Measurements from ENCODE around the gene ADAMTS2.

Gene ADAMTS2

DNA sequence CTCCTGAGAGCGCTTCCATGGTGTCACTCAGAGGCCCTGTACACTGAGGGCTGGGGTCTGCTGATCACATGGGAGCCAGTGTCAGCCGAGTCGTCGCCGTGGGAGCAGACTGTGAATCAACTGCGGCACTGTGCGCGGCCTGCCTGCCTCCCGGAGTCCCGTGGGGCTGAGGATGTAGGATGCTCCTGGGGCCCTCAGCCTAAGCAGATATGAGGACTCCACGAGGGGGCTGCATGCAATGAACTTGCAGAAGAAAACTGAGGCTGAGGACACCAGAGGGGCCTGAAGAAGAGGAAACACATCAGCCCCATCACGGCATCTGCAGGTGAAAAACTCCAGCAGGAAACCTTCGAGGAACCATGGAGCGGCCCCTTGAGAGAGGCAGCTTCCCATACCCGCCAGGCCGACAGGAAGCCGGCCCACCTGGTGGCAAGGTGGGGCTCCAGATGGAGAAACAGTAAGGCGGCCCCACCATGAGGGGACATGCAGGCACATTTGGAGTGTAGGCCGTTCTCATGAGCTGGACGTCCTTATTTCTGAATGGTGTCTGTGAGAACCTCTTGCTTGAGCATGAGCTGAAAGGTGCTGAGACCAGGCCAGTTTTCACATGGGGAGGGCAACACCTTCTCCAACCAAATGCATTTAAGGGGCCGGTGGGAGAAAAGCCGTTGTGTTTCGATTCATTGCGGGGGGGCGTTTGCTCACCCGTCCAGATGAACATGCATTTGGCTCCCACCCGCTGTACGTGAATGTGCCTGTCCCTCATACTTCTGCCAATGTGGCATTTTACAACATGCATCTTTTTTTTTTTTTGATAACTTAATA, 35.2 kb upstream of the ADAMTS2 start:
- no peaks in the 10 kb centered on the region for H3K9me3 ChIP-seq (ENCODE audit: control extremely low read depth in 1 of 5, control insufficient read depth in 4 of 5, insufficient read depth in 2 of 5, low read depth in 1 of 5, low read length in 4 of 5)
- H3K4me1 ChIP-seq (ENCODE audit: control extremely low read depth in 1 of 4, control insufficient read depth in 4 of 4, insufficient read depth in 4 of 4, low read length in 3 of 4), result no peaks in the 10 kb centered on the region
- no peak overlapping the region for H3K4me3 ChIP-seq (ENCODE audit: control insufficient read depth in 1 of 7, extremely low read depth in 1 of 7, insufficient read depth in 4 of 7, low read depth in 2 of 7, low read length in 6 of 7)
- H3K27ac ChIP-seq (ENCODE audit: insufficient read depth in 1 of 2, low read depth in 1 of 2, low read length in 2 of 2, poor library complexity in 1 of 2, severe bottlenecking in 2 of 2), result no peak overlapping the region
- 91% methylated on average over 21 of the region's 28 CpGs for WGBS (ENCODE audit: insufficient coverage)
- POLR2A ChIA-PET, result no interaction called here
- no peaks in the 10 kb centered on the region for H3K36me3 ChIP-seq (ENCODE audit: control insufficient read depth in 4 of 4, insufficient read depth in 4 of 4, low read length in 3 of 4)
- no peaks in the 10 kb centered on the region for H3K27me3 ChIP-seq (replicated peaks in 2 of 5; ENCODE audit: control insufficient read depth in 4 of 5, insufficient read depth in 5 of 5, low read length in 4 of 5)
- CTCF ChIA-PET, result no interaction called here
- DNase-seq, result no peak

DNA sequence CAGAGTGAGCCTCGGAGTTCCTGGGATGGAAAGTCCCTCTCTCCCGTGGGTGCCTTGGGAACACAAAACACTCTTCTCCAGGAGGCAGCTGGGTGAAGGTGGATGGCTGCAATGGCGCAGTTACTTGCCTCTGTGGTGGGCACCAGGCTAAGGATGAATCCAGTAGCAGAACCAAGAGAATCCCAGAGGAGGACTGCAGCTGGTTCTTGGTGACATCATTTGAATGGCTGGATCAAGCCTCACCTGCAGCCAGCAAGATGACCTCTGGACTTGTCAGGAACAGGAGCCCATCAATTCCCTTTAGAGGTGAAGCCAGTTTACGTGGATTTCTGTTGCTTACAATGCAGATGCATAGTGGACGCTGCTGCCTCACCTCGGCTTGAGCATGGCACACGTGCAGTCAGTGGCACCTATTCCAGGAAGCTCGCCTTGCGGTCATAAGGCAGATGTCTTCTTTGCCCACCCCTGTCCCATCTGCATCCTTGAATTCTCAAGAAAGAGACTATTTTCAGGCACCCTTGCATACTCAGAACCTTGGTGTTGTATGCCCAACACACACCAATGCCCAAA, 34.1 kb upstream of the ADAMTS2 start:
- H3K36me3 ChIP-seq (ENCODE audit: control insufficient read depth in 4 of 4, insufficient read depth in 4 of 4, low read length in 3 of 4), result no peaks in the 10 kb centered on the region
- ChIA-PET POLR2A (no interaction called here), CTCF (interaction anchor here (1.4 kb wide), 1 partner anchor 10 kb away, joined by 3 read pairs; no protein-coding TSS in a partner anchor)
- no peak for DNase-seq
- H3K4me1 ChIP-seq (ENCODE audit: control extremely low read depth in 1 of 4, control insufficient read depth in 4 of 4, insufficient read depth in 4 of 4, low read length in 3 of 4), result no peaks in the 10 kb centered on the region
- WGBS (ENCODE audit: insufficient coverage), result 93% methylated on average over 9 of the region's 9 CpGs
- no peak overlapping the region for H3K4me3 ChIP-seq (ENCODE audit: control insufficient read depth in 1 of 7, extremely low read depth in 1 of 7, insufficient read depth in 4 of 7, low read depth in 2 of 7, low read length in 6 of 7)
- H3K27ac ChIP-seq (ENCODE audit: insufficient read depth in 1 of 2, low read depth in 1 of 2, low read length in 2 of 2, poor library complexity in 1 of 2, severe bottlenecking in 2 of 2), result no peak overlapping the region
- H3K27me3 ChIP-seq (replicated peaks in 2 of 5; ENCODE audit: control insufficient read depth in 4 of 5, insufficient read depth in 5 of 5, low read length in 4 of 5), result no peaks in the 10 kb centered on the region
- no peaks in the 10 kb centered on the region for H3K9me3 ChIP-seq (ENCODE audit: control extremely low read depth in 1 of 5, control insufficient read depth in 4 of 5, insufficient read depth in 2 of 5, low read depth in 1 of 5, low read length in 4 of 5)

DNA sequence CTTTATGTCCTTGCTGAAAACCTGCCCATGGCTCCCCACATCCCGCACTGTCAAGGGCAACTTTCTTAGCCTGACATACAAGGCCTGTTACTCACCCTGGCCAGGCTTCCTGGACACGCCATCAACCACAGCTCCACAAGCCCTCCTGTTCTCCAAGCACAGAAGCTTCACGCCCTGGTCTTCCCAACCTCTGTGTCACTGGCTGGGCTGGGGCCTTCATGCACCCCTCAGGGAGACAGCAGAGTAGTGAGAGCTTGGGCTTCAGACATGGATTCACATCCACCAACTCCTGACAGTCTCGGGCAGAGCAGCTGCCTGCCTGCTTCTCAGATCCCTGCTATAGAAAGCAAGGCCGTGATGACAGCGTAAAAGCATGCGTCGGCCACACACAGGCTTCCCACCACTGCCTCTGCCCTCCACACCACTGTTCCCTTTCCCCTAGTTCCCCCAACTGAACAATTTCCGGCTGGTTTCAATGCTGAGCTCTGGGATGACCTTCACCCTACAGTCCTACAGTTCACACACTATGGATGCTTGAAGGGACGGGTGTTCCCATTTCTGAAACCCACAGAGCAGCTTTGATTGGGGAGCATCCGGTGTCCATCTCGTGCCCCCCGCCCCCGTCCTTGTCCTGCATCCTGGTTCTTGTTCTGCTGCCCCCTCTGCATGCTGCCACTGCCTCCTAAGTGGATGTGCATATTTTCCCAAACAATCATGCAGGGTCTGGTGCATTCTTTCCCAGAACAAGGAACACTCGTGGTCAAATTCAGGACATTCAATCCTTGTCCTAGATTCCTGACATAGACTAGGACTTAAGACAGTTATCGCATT, 33.4 kb upstream of the ADAMTS2 start:
- WGBS (ENCODE audit: insufficient coverage), result 83% methylated on average over 15 of the region's 16 CpGs
- Histone ChIP-seq H3K9me3 (ENCODE audit: control extremely low read depth in 1 of 5, control insufficient read depth in 4 of 5, insufficient read depth in 2 of 5, low read depth in 1 of 5, low read length in 4 of 5) (no peaks in the 10 kb centered on the region), H3K4me3 (ENCODE audit: control insufficient read depth in 1 of 7, extremely low read depth in 1 of 7, insufficient read depth in 4 of 7, low read depth in 2 of 7, low read length in 6 of 7) (no peak overlapping the region), H3K4me1 (ENCODE audit: control extremely low read depth in 1 of 4, control insufficient read depth in 4 of 4, insufficient read depth in 4 of 4, low read length in 3 of 4) (no peaks in the 10 kb centered on the region), H3K27me3 (replicated peaks in 2 of 5; ENCODE audit: control insufficient read depth in 4 of 5, insufficient read depth in 5 of 5, low read length in 4 of 5) (no peaks in the 10 kb centered on the region), H3K36me3 (ENCODE audit: control insufficient read depth in 4 of 4, insufficient read depth in 4 of 4, low read length in 3 of 4) (no peaks in the 10 kb centered on the region), H3K27ac (ENCODE audit: insufficient read depth in 1 of 2, low read depth in 1 of 2, low read length in 2 of 2, poor library complexity in 1 of 2, severe bottlenecking in 2 of 2) (no peak overlapping the region)
- DNase-seq, result no peak
- ChIA-PET CTCF (interaction anchor here (1.4 kb wide), 1 partner anchor 9 kb away, joined by 3 read pairs; no protein-coding TSS in a partner anchor), POLR2A (no interaction called here)

DNA sequence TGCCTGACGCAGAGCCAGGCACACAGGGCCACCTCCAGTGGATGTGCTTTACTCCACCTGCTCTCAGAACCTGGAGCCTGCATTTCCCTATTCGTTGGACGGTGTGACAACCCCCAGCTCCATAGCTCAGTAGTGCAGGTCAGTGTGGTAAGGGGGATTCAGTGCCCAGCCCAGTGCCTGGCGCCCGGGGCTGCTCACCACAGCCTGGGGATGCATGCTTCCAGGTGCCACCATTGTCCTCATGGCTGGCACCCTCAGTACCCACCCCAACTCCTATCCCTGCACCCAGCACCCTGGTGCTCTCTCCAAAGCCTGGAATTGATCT, 32.8 kb upstream of the ADAMTS2 start:
- Histone ChIP-seq H3K27ac (ENCODE audit: insufficient read depth in 1 of 2, low read depth in 1 of 2, low read length in 2 of 2, poor library complexity in 1 of 2, severe bottlenecking in 2 of 2) (no peak overlapping the region), H3K4me3 (ENCODE audit: control insufficient read depth in 1 of 7, extremely low read depth in 1 of 7, insufficient read depth in 4 of 7, low read depth in 2 of 7, low read length in 6 of 7) (no peak overlapping the region), H3K27me3 (replicated peaks in 2 of 5; ENCODE audit: control insufficient read depth in 4 of 5, insufficient read depth in 5 of 5, low read length in 4 of 5) (no peaks in the 10 kb centered on the region), H3K9me3 (ENCODE audit: control extremely low read depth in 1 of 5, control insufficient read depth in 4 of 5, insufficient read depth in 2 of 5, low read depth in 1 of 5, low read length in 4 of 5) (no peaks in the 10 kb centered on the region), H3K36me3 (ENCODE audit: control insufficient read depth in 4 of 4, insufficient read depth in 4 of 4, low read length in 3 of 4) (no peaks in the 10 kb centered on the region), H3K4me1 (ENCODE audit: control extremely low read depth in 1 of 4, control insufficient read depth in 4 of 4, insufficient read depth in 4 of 4, low read length in 3 of 4) (no peaks in the 10 kb centered on the region)
- DNase-seq, result no peak
- POLR2A ChIA-PET, result no interaction called here
- WGBS (ENCODE audit: insufficient coverage), result 96% methylated on average over 3 of the region's 5 CpGs
- CTCF ChIA-PET, result no interaction called here

DNA sequence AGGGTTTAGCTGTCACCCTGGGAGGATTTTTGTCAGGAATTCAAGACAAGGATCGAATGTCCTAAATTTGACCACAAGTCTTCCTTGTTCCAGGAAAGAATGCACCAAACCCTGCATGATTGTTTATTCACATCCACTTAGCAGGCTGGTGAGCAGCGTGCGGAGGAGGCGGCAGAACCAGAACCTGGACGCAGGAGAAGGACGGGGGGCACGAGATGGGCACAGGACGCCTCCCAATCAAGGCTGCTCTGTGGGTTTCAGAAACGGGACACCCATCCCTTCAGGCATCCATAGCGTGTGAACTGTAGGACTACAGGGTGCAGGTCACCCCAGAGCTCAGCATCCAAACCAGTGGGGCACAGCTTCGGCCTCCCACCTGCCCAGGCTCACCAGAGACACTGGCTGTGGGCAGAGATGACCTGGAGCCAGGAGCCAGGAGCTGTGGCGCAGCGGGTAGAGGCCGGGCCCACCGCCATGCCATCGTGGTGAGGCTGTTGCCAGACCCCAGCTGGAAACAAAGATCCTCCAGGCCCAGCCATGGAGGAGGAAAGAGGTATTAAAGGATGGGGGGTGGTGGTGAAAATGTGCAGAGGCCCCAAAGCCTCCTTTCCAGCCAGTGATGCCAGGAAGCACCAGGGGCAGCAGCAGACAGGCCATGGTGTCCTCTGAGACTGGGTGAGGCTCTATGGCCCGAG, 32.3 kb upstream of the ADAMTS2 start:
- 94% methylated on average over 13 of the region's 17 CpGs for WGBS (ENCODE audit: insufficient coverage)

DNA sequence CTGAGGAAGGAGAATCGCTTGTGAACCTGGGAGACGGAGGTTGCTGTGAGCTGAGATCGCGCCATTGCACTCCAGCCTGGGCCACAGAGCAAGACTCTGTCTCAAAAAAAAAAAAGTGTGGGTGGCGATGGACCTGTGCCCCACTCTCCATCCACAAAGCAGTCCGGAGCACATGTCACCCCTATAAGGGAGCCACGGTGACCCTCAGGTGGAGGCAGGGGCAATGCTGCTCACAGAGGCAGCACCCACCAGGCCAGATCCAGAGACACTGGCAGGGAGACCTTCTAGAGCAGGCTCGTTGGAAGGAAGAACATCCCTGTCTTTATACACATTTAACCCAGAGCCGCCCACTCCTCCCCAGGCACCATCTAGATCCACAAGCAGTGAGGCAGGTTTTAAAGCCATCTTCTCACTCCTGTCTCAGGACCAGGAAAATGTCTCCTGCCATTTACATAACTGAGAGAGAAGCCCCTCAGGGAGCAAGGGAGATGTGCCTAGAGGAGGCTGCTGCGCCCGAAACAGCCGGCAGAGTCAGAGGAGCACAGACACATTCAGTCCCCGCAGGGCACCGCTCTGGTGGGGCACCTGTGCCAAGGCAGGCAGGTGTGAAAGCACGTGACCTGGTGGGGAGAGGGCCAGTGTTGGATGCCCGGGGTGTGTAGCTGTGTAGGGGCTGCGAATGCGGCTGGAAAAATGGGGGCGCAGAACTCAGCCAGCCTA, 31.6 kb upstream of the ADAMTS2 start:
- Histone ChIP-seq H3K4me1 (ENCODE audit: control extremely low read depth in 1 of 4, control insufficient read depth in 4 of 4, insufficient read depth in 4 of 4, low read length in 3 of 4) (no peaks in the 10 kb centered on the region), H3K27me3 (replicated peaks in 2 of 5; ENCODE audit: control insufficient read depth in 4 of 5, insufficient read depth in 5 of 5, low read length in 4 of 5) (peaks cover 0 to 2% (median 0%) of the 10 kb centered on the region in 5 experiments), H3K27ac (ENCODE audit: insufficient read depth in 1 of 2, low read depth in 1 of 2, low read length in 2 of 2, poor library complexity in 1 of 2, severe bottlenecking in 2 of 2) (no peak overlapping the region), H3K9me3 (ENCODE audit: control extremely low read depth in 1 of 5, control insufficient read depth in 4 of 5, insufficient read depth in 2 of 5, low read depth in 1 of 5, low read length in 4 of 5) (no peaks in the 10 kb centered on the region), H3K36me3 (ENCODE audit: control insufficient read depth in 4 of 4, insufficient read depth in 4 of 4, low read length in 3 of 4) (no peaks in the 10 kb centered on the region), H3K4me3 (ENCODE audit: control insufficient read depth in 1 of 7, extremely low read depth in 1 of 7, insufficient read depth in 4 of 7, low read depth in 2 of 7, low read length in 6 of 7) (no peak overlapping the region)
- DNase-seq, result no peak
- ChIA-PET POLR2A (no interaction called here), CTCF (no interaction called here)
- WGBS (ENCODE audit: insufficient coverage), result 90% methylated on average over 19 of the region's 19 CpGs

More for the DNA sequence above, 32.3 kb upstream of the ADAMTS2 start:
- DNase-seq, result no peak
- Histone ChIP-seq H3K27me3 (replicated peaks in 2 of 5; ENCODE audit: control insufficient read depth in 4 of 5, insufficient read depth in 5 of 5, low read length in 4 of 5) (no peaks in the 10 kb centered on the region), H3K4me1 (ENCODE audit: control extremely low read depth in 1 of 4, control insufficient read depth in 4 of 4, insufficient read depth in 4 of 4, low read length in 3 of 4) (no peaks in the 10 kb centered on the region), H3K9me3 (ENCODE audit: control extremely low read depth in 1 of 5, control insufficient read depth in 4 of 5, insufficient read depth in 2 of 5, low read depth in 1 of 5, low read length in 4 of 5) (no peaks in the 10 kb centered on the region), H3K4me3 (ENCODE audit: control insufficient read depth in 1 of 7, extremely low read depth in 1 of 7, insufficient read depth in 4 of 7, low read depth in 2 of 7, low read length in 6 of 7) (no peak overlapping the region), H3K36me3 (ENCODE audit: control insufficient read depth in 4 of 4, insufficient read depth in 4 of 4, low read length in 3 of 4) (no peaks in the 10 kb centered on the region), H3K27ac (ENCODE audit: insufficient read depth in 1 of 2, low read depth in 1 of 2, low read length in 2 of 2, poor library complexity in 1 of 2, severe bottlenecking in 2 of 2) (no peak overlapping the region)
- ChIA-PET POLR2A (no interaction called here), CTCF (no interaction called here)

All from common myeloid progenitor, CD34-positive (primary cell).